HT1080 (cell line): ENCODE data around the gene NFIC. TPM values are rescaled to one million over a fixed set of nuclear protein-coding genes. Genes with fewer than 3 reads are reported as not detected.
A peak's percentile ranks its signal among the peaks of the same experiment; 100 is the strongest.
"Not testable (repeated sequence)": the region's sequence is repeated elsewhere in the genome, so short reads cannot be mapped to it uniquely, and the experiment has no call there.

Experiments
- DNase-seq: peaks from one replicate; pipeline ENCODE4 v3.0.0-alpha.2; 2015; ENCODE audit warnings: low read depth
- total RNA-seq: library from RNA; depleted of rRNA; stranded (reverse); fragments of >200 nt; shearing (Covaris generic); gene quantifications from 2 replicates; pipeline ENCODE4 v1.2.3, GENCODE V29; 2014

The NFIC gene
- total RNA-seq, 1 experiment from 2014 or later, result 33.2 TPM

DNA sequence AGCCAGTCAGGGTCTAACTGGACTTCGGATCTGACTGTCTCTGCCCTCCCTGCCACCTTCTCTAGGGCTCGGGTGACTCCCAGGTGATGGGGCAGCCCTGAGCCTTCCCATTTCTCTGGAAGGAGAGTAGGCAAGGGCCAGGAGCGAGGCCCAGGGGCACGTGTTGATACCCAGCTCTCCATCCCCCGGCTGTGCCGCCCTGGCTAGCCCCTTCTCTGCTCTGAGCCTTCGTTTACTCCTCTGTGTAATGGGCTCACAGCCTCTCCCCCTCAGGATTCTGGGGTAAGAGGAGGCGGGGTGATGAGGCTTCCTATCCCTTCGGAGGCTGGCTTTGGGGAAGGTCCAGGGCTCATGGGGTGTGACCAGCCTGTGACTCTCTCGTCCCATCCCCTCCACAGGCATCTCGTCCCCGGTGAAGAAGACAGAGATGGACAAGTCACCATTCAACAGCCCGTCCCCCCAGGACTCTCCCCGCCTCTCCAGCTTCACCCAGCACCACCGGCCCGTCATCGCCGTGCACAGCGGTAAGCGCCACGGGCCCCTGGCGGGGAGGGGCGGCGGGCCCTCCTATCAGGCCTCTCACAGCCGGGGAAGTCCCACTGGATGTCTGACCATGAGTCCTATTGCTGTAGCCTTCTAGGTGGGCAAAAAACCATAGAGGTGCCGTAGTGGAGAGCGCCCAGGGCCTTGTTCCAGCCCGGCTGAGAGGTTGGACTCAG is 82.4 kb downstream of the NFIC start:
- DNase-seq, result no peak

GRCh38 chr19:3450796-3451411 is 84.5 kb downstream of the NFIC start:
- peak; percentile 100 for DNase-seq

DNA sequence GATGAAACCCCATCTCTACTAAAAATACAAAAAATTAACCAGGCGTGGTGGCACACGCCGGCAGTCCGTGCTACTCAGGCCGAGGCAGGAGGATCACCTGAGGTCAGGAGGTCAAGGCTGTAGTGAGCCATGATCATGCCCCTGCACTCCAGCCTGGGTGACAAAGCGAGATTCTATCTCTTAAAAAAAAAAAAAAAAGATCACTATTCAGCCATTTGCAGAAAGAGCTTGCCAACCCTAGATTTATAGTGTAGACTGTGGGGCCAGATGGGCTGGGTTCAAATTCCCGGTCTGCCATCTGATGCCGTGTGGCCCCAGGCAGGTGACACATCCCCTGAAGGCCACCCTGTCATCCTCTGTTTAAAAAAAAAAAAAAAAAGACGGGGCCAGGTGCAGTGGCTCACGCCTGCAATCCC is 85.1 kb downstream of the NFIC start:
- peak; percentile 28 for DNase-seq

- no peak for DNase-seq
These were observed 86.0 kb downstream of the NFIC start for GRCh38 chr19:3452171-3452941.

GRCh38 chr19:3452942-3453214 is 86.5 kb downstream of the NFIC start:
- not testable (repeated sequence) for DNase-seq

GRCh38 chr19:3453840-3454239 is 87.5 kb downstream of the NFIC start:
- DNase-seq, result no peak

GRCh38 chr19:3454656-3455392 is 88.4 kb downstream of the NFIC start:
- no peak for DNase-seq

- no peak for DNase-seq
These were observed 89.1 kb downstream of the NFIC start for GRCh38 chr19:3455393-3455955.

DNA sequence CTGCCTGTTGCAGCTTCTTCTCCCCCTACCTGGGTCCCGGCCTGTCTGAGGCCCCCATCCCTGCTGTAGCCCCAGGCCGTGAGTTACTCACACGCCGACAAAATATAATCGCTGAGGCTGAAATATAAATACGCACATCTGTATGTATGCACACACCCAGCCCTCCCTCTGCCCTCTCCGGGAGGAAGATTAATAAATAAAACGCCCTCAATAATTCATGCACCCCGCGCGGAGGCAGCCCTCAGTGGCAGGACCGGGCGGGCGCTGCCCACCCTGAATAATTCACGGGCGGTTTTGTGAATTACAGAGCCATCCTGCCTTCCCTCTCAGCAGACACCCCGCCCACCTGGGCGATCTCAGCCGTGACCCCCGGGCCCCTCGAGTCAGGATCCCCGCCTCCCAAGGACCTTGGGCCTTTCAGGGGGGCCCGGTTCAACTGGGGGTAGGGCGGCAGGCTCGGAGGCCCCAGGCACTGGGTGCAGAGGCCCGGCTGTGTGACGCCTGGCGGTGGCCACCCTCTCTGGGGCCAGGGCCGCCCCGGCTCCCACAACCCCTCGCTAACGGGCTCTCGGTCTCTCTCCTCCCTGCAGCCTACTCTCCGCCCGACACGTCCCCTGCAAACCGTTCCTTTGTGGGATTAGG is 89.7 kb downstream of the NFIC start:
- DNase-seq, result no peak

GRCh38 chr19:3456925-3457527 is 90.6 kb downstream of the NFIC start:
- DNase-seq, result no peak

DNA sequence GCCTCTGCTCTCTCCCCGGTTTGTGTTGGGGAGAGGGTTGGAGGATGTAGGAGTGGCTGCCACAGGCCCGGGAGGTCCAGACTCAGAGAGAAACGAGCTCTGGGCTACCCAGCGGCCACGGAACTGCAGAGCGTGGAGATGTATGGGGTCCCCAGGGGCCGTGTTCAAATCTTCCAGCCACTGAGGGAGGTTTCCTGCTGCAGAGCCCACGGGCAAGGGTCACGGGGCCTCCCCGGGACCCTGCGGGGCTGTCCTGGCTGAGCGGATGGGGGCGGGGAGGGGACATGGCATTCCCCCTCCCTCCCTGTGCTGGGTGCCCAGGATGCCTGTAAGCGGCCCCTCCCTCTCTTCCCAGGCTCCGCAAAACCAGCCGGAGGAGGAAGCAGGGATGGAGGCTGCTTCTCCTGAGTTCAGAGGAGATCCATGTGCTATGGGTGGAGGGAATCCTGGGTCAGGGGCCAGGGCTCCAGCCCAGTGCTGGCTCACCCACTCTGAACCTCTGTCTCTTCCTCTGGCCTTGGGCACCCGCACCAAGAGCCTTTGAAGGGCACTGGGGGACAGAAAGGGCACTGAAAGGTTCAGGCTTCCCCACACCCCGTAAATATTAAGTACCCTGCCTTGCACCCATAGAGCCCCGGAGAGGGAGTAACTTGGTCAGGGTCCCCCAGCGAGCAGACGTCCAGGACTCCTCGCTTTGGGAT is 91.3 kb downstream of the NFIC start:
- no peak for DNase-seq

GRCh38 chr19:3458229-3459088 is 92.1 kb downstream of the NFIC start:
- no peak for DNase-seq

DNA sequence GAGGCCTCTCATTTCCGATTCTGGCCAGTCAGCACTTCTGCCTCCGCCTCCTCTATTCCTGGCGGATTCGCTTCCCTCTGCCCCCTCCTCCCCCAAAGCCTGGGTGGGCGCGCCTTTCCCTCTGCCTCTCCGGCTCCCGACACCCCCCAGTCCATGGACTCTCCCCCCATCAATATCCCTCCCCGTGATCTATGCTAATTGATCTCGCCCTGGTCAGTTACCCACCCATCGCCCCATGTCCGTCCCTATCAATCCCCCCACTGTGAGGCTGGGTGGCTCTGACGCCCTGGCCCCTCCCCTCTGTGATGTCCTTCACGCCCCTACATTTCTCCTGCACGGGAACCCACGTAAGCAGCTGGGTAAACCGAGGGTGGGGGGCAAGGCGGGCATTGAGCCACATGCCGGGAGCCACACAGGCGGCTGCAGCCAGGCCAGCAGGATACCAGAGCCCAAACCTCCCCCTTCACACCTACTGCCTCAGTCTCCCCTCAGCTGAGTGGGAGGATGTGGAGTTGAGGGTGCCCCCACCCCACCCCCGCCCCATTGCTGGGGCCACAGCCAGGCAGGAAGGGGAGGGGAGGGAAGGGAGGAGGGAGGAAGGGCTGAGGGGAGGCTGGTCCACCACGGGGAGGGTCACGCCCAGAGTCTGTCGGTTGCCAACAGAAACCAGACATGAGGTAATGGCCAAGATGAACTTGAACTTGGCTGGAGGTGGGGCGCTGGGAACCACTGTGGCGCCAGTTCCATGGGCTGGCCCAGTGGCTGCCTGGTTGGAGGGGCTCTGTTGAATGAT is 92.9 kb downstream of the NFIC start:
- DNase-seq, result peak; percentile 36

DNA sequence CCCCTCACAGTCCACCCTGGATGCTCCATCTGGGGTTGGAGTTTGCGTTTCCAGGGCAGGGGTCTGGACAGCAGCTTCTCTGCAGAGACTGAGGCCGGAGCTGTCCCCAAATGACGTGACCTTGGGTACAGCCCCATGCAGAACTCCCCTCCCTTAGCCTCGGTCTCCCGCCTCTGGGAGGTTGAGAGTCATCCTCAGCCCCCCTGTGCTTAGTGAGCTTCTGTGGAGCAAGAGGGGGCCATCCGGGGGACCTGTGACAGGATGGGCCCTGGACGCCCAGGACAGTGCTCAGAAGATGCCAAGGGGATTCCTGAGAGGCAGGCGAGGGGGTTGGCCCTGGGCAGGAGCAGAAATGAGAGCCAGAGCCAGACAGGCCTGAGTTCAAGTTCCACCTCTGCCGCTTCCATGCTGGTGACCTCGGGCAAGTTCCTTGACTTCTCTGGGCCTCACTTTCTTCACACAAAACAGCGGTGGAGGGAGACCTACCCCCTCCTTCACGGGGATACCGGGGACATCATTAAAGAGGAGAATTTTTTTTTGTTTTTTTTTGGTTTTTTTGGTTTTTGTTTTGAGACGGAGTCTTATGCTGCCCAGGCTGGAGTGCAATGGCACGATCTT is 93.7 kb downstream of the NFIC start:
- no peak for DNase-seq

- DNase-seq, result no peak
These were observed 96.8 kb downstream of the NFIC start for GRCh38 chr19:3462991-3463713.

DNA sequence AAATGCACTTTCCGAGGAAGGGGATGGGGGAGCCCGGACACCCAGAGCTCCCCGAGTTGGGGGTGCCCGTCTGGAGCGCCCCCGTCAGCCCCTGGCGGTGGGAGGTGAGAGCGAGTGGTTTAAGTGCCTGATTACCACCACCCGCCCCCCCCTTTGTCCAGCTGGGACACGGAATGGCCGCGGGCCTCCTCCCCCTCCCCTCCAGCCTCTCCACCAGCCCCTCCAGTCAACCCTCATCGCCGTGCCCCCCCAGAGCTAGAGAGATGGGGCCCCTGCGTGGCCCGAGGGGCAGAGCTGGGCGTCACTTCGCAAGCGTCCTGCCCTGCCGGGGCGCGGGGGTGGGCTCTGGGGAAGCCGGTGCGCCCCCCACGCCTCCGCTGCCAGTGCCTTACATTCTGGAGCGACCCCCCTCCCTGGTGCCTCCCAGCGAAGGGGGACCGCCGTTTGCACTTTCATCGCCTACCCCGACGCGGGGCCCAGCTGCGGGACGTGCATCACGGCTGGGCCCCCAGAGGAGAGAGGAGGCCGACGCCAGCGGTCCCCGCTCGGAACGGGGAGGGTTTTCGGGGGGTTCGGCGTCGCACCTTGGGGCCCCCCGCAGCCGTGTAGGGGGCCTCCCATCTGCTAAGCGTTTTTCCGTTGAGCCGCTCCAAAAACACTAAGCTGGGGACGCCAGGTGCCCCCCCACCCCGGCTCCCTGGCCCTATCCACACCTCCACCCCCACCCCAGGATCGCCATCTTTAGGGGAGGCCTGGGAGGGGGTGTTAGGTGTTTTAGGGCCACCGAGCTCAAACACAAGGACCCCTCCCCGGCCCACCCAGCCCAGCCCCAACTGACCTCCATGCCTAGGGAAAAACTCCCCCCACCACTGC is 97.6 kb downstream of the NFIC start:
- DNase-seq, result no peak
